H9 (cell line): Measurements from ENCODE around the gene RGS16. TPM values are rescaled to one million over a fixed set of nuclear protein-coding genes. Genes with fewer than 3 reads are reported as not detected.

Source experiments
- DNase-seq: peaks from one replicate; pipeline ENCODE4 v3.0.0-alpha.2; 2017
- H2AFZ ChIP-seq: one replicate; pipeline ENCODE4 v1.6.1; 2013; ENCODE audit warnings: mild to moderate bottlenecking, low read length, control low read depth, moderate library complexity
- H2AK5ac ChIP-seq: 2 replicates; pipeline ENCODE4 v1.6.1; 2013; ENCODE audit warnings: low read length, control low read depth, mixed read lengths; ENCODE audit not compliant: insufficient read length
- H2BK120ac ChIP-seq: one replicate; pipeline ENCODE4 v1.6.1; 2013; ENCODE audit warnings: low read depth, mild to moderate bottlenecking, low read length, control low read depth, inconsistent platforms; ENCODE audit not compliant: poor library complexity, severe bottlenecking
- H2BK12ac ChIP-seq: 2 replicates; pipeline ENCODE4 v1.6.1; 2013; ENCODE audit warnings: low read length, control low read depth, mixed read lengths, low read depth; ENCODE audit not compliant: insufficient read length
- H2BK15ac ChIP-seq: 2 replicates; pipeline ENCODE4 v1.6.1; 2013; ENCODE audit warnings: low read depth, low read length, control low read depth
- H2BK20ac ChIP-seq: one replicate; pipeline ENCODE4 v1.6.1; 2013; ENCODE audit warnings: low read depth, mild to moderate bottlenecking, low read length, control low read depth, inconsistent platforms; ENCODE audit not compliant: poor library complexity, severe bottlenecking
- H2BK5ac ChIP-seq: 2 replicates; pipeline ENCODE4 v1.6.1; 2013; ENCODE audit warnings: low read length, control low read depth, mixed read lengths; ENCODE audit not compliant: insufficient read length
- H3K14ac ChIP-seq: 2 replicates; pipeline ENCODE4 v1.6.1; 2013; ENCODE audit warnings: low read length, control low read depth; ENCODE audit not compliant: insufficient read depth
- H3K18ac ChIP-seq: 2 replicates; pipeline ENCODE4 v1.6.1; 2013; ENCODE audit warnings: low read depth, mild to moderate bottlenecking, mixed read lengths, low read length, control low read depth; ENCODE audit not compliant: insufficient read length
- H3K23ac ChIP-seq: 2 replicates; pipeline ENCODE4 v1.6.1; 2013; ENCODE audit warnings: low read length, control low read depth, mixed read lengths, low read depth; ENCODE audit not compliant: insufficient read length
- H3K23me2 ChIP-seq: 2 replicates; pipeline ENCODE4 v1.6.1; 2013; ENCODE audit warnings: low read depth, mild to moderate bottlenecking, mixed read lengths, low read length, control low read depth; ENCODE audit not compliant: insufficient read length, poor library complexity, severe bottlenecking
- H3K27ac ChIP-seq: 2 replicates; pipeline ENCODE4 v1.5.1; 2013; ENCODE audit warnings: low read length, control low read depth, mixed read lengths, low read depth; ENCODE audit not compliant: insufficient read length
- H3K27me3 ChIP-seq: 2 replicates; pipeline ENCODE4 v1.6.1; 2013; ENCODE audit warnings: low read length, control low read depth, inconsistent platforms; ENCODE audit not compliant: insufficient read depth
- H3K4ac ChIP-seq: 2 replicates; pipeline ENCODE4 v1.6.1; 2013; ENCODE audit warnings: low read depth, mild to moderate bottlenecking, control low read depth, inconsistent platforms, low read length, moderate library complexity
- H3K4me1 ChIP-seq: 2 replicates; pipeline ENCODE4 v1.6.1; 2013; ENCODE audit warnings: low read length, control low read depth, inconsistent platforms; ENCODE audit not compliant: insufficient read depth
- H3K4me2 ChIP-seq: 2 replicates; pipeline ENCODE4 v1.6.1; 2013; ENCODE audit warnings: low read length, control low read depth, mixed read lengths; ENCODE audit not compliant: insufficient read length, insufficient read depth
- H3K56ac ChIP-seq: 2 replicates; pipeline ENCODE4 v1.6.1; 2013; ENCODE audit warnings: low read depth, mild to moderate bottlenecking, mixed read lengths, low read length, control low read depth; ENCODE audit not compliant: insufficient read length
- H3K79me1 ChIP-seq: 2 replicates; pipeline ENCODE4 v1.6.1; 2013; ENCODE audit warnings: low read depth, mild to moderate bottlenecking, moderate library complexity, low read length, control low read depth, inconsistent platforms; ENCODE audit not compliant: insufficient read depth, poor library complexity, severe bottlenecking
- H3K79me2 ChIP-seq: 2 replicates; pipeline ENCODE4 v1.6.1; 2013; ENCODE audit warnings: low read length, control low read depth, inconsistent platforms; ENCODE audit not compliant: insufficient read depth
- H3K9ac ChIP-seq: 2 replicates; pipeline ENCODE4 v1.6.1; 2013; ENCODE audit warnings: low read length, control low read depth, mixed read lengths; ENCODE audit not compliant: insufficient read length; ENCODE audit errors: extremely low read depth
- H3K9me3 ChIP-seq: one replicate; pipeline ENCODE4 v1.6.1; 2013; ENCODE audit warnings: low read depth, low read length, inconsistent platforms; ENCODE audit not compliant: control insufficient read depth
- H3T11ph ChIP-seq: one replicate; pipeline ENCODE4 v1.6.1; 2013; ENCODE audit warnings: mild to moderate bottlenecking, low read length, control low read depth, inconsistent platforms
- H4K20me1 ChIP-seq: one replicate; pipeline ENCODE4 v1.6.1; 2013; ENCODE audit not compliant: control insufficient read depth, insufficient read length, insufficient read depth
- H4K5ac ChIP-seq: 2 replicates; pipeline ENCODE4 v1.6.1; 2013; ENCODE audit warnings: low read depth, mild to moderate bottlenecking, mixed read lengths, low read length, control low read depth; ENCODE audit not compliant: insufficient read length
- H4K8ac ChIP-seq: replicated peaks from 2 replicates; pipeline ENCODE4 v1.6.1; 2013; ENCODE audit warnings: low read length, control low read depth, mixed read lengths, low read depth; ENCODE audit not compliant: insufficient read length
- H4K91ac ChIP-seq: 2 replicates; pipeline ENCODE4 v1.6.1; 2013; ENCODE audit warnings: low read depth, mild to moderate bottlenecking, moderate library complexity, mixed read lengths, low read length, control low read depth; ENCODE audit not compliant: insufficient read length
- H3K27ac Mint-ChIP-seq, 3 experiments: 2 replicates in 2 of 3; 3 replicates in 1 of 3; pipeline ENCODE4 v1.8.0; 2020 to 2021; ENCODE audit warnings: mixed read lengths in 3 of 3, mild to moderate bottlenecking in 1 of 3, moderate library complexity in 1 of 3
- H3K27me3 Mint-ChIP-seq: 2 replicates; pipeline ENCODE4 v1.8.0; 2021; ENCODE audit warnings: low read depth, mild to moderate bottlenecking, moderate library complexity, mixed read lengths
- H3K36me3 Mint-ChIP-seq, 3 experiments: 2 replicates in 2 of 3; 3 replicates in 1 of 3; pipeline ENCODE4 v1.8.0; 2020 to 2021; ENCODE audit warnings: low read depth in 3 of 3, mixed read lengths in 3 of 3; ENCODE audit not compliant: insufficient read depth in 1 of 3
- H3K4me1 Mint-ChIP-seq, 2 experiments: 2 replicates each; pipeline ENCODE4 v1.8.0; 2020; ENCODE audit warnings: mixed read lengths in 2 of 2
- H3K4me3 Mint-ChIP-seq, 2 experiments: 2 replicates in 1 of 2; 3 replicates in 1 of 2; pipeline ENCODE4 v1.8.0; 2020 to 2021; ENCODE audit warnings: mild to moderate bottlenecking in 2 of 2, mixed read lengths in 2 of 2, moderate library complexity in 1 of 2
- H3K9me3 Mint-ChIP-seq, 2 experiments: 2 replicates in 1 of 2; 3 replicates in 1 of 2; pipeline ENCODE4 v1.8.0; 2020; ENCODE audit warnings: mild to moderate bottlenecking in 2 of 2, mixed read lengths in 2 of 2, moderate library complexity in 1 of 2
- CTCF ChIP-seq: fragments of 200-600 bp; sonication (generic); conservative IDR thresholded peaks from 3 replicates; pipeline ENCODE4 v1.8.0; 2021; ENCODE audit warnings: antibody characterized with exemption, mild to moderate bottlenecking
- WGBS: extraction: QIAGEN DNeasy Blood & Tissue Kit; methylation state at CpG from one replicate; pipeline ENCODE4 v1.1.7; 2013; ENCODE audit warnings: missing lambda C conversion rate, low lambda C conversion rate, mixed read lengths; ENCODE audit not compliant: insufficient read length; ENCODE audit errors: extremely low coverage; 5-methylcytosine and 5-hydroxymethylcytosine counted together
- total RNA-seq: library from RNA; stranded (reverse); gene quantifications from 2 replicates; pipeline ENCODE4 v1.2.1, GENCODE V29; 2021

RGS16 gene
- total RNA-seq, 1 experiment from 2014 or later: 6.9 TPM

DNA sequence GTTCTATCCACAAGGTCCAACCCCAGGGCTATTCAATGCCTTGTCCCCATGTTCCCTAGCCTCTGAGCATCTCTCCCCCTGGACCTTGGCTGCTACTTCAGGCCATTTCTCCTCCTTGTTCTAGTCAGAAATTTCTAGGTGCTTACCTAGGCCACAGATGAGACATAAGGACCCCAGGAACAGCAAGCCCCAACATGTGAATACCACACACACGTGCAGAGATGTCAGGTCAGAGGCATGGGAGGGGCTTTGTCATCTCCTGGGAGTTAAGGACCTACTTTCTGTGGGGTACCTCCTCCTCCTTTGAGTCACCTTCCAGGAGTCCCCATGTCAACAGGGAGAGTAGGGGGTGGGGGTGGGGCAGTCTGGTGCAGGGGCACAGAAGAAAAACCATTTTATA is 7.1 kb upstream of the RGS16 start:
- no peak overlapping the region for H4K8ac ChIP-seq
- no peak overlapping the region for H2BK12ac ChIP-seq
- H3K18ac ChIP-seq: no peak overlapping the region
- peaks cover 18% of the 10 kb centered on the region; the same call in 1 of the 2 replicates for H3K4me1 ChIP-seq
- no peaks in the 10 kb centered on the region for H3K79me1 ChIP-seq
- no peak for DNase-seq
- H3K14ac ChIP-seq: no peak overlapping the region
- peaks cover 13% of the 10 kb centered on the region for H3K23me2 ChIP-seq
- peak overlapping the region in 1 of 2 experiments; percentile 32; a peak in 1 of 5 replicates for H3K4me3 Mint-ChIP-seq
- no peak overlapping the region for H2AFZ ChIP-seq
- no peak overlapping the region for H4K91ac ChIP-seq
- no peak for TF ChIP-seq CTCF
- H3K27me3 Mint-ChIP-seq: peaks cover 86% of the 10 kb centered on the region
- no peak overlapping the region for H2BK20ac ChIP-seq
- no peaks in the 10 kb centered on the region for H4K20me1 ChIP-seq
- no peak overlapping the region for H3K56ac ChIP-seq
- H3K9me3 ChIP-seq: no peaks in the 10 kb centered on the region
- H2BK5ac ChIP-seq: no peak overlapping the region
- no CpG with 5 or more reads among the region's 1 CpG for WGBS
- no peak overlapping the region for H2BK120ac ChIP-seq
- H3K36me3 Mint-ChIP-seq: no peaks in the 10 kb centered on the region; a peak in 1 of 7 replicates
- no peak overlapping the region for H3K4ac ChIP-seq
- no peak overlapping the region for H3K23ac ChIP-seq
- no peak overlapping the region for H2AK5ac ChIP-seq
- H3K79me2 ChIP-seq: no peaks in the 10 kb centered on the region
- H3K27ac Mint-ChIP-seq: peak overlapping the region in 1 of 3 experiments; percentile 59; a peak in 1 of 7 replicates
- H3K27ac ChIP-seq: no peak overlapping the region
- no peaks in the 10 kb centered on the region; a peak in 2 of 5 replicates for H3K9me3 Mint-ChIP-seq
- no peak overlapping the region for H3K4me2 ChIP-seq
- H3K27me3 ChIP-seq: no peaks in the 10 kb centered on the region; the same call in 1 of the 2 replicates
- H3K4me1 Mint-ChIP-seq: peaks cover 45 to 47% of the 10 kb centered on the region in 2 experiments
- H3K9ac ChIP-seq: no peak overlapping the region
- no peak overlapping the region for H4K5ac ChIP-seq
- no peak overlapping the region for H2BK15ac ChIP-seq
- H3T11ph ChIP-seq: no peak overlapping the region
